GM12892 (cell line): ENCODE data around the gene KLF2.

Source experiments
- POLR2A ChIP-seq: IDR thresholded peaks from 2 replicates; pipeline ENCODE4 v1.6.1; 2011; ENCODE audit warnings: low read depth, low read length, control low read depth
- POLR2AphosphoS5 ChIP-seq: IDR thresholded peaks from 2 replicates; pipeline ENCODE4 v1.6.1; 2011; ENCODE audit warnings: low read depth, low read length, control low read depth

DNA sequence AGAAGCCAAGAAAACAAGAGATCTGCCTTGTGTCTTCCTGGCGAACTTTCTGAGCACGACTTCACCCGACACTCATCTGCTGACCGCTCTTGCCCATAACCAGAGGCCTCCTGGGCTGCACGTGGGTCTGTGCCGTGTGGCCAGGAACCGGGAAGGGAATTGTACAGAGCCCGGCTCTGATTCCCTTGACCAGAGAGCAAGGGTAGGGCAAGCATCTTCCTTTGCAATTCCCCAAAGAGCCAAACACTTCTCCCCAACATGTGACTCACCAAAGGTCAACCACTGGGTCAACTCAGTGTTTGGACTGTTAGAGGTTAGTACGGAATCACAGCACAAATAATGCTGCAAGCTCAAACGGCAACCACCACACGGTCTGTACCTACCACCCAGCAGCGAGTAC lies 48.9 kb downstream of the KLF2 start:
- TF ChIP-seq POLR2AphosphoS5 (no peak), POLR2A (no peak)
